ENCODE data around the gene TMEM215. TPM values are rescaled to one million over a fixed set of nuclear protein-coding genes. Genes with fewer than 3 reads are reported as not detected.

Gene TMEM215
- total RNA-seq, 1 experiment from 2014 or later: 0.57 TPM

Other genes starting within 250 kb of the TMEM215 start
- gene SMIM27, start 231.2 kb upstream of the TMEM215 start, total RNA-seq (2014; rRNA removed; shearing (Covaris generic)): 4.6 and 11.9 TPM in 2 replicates
- gene TOPORS, start 231.0 kb upstream of the TMEM215 start, total RNA-seq (2014; rRNA removed; shearing (Covaris generic)): 29.9 and 31.2 TPM in 2 replicates
- gene NDUFB6, start 210.4 kb upstream of the TMEM215 start, total RNA-seq (2014; rRNA removed; shearing (Covaris generic)): 185 and 206 TPM in 2 replicates
- 0.03 and 0.23 TPM in 2 replicates for gene TAF1L, start 147.9 kb upstream of the TMEM215 start, total RNA-seq (2014; rRNA removed; shearing (Covaris generic))
- 73.8 and 98.7 TPM in 2 replicates for gene APTX, start 218.1 kb downstream of the TMEM215 start, total RNA-seq (2014; rRNA removed; shearing (Covaris generic))
- 361 and 385 TPM in 2 replicates for gene DNAJA1, start 241.7 kb downstream of the TMEM215 start, total RNA-seq (2014; rRNA removed; shearing (Covaris generic))